Stimulated activated CD8-positive, alpha-beta memory T cell treated with anti-CD3 and anti-CD28 coated beads, Interleukin-12 subunit alpha, Interleukin-12 subunit beta, amount 100 ng/mL, for 24 hours (primary cell): ENCODE results near the gene CENPU.
"Not testable (repeated sequence)": the region's sequence is repeated elsewhere in the genome, so short reads cannot be mapped to it uniquely, and the experiment has no call there.

Experiments used
- DNase-seq: peaks from one replicate; pipeline ENCODE4 v3.0.0-alpha.2; 2020; ENCODE audit errors: extremely low read depth

CENPU gene

GRCh38 chr4:184733654-184734524 lies at the start of gene CENPU:
Gene CENPU, minus strand, starts transcription at chr4:184734096. Its CDS starts 34 bp downstream, at chr4:184734062.
- peak; percentile 88 for DNase-seq

GRCh38 chr4:184782731-184783373 lies 49.0 kb upstream of the CENPU start:
- no peak for DNase-seq

- DNase-seq, result not testable (repeated sequence)
Measured at GRCh38 chr4:184779160-184779559, 45.3 kb upstream of the CENPU start.

- no peak for DNase-seq
Measured at GRCh38 chr4:184778325-184778724, 44.4 kb upstream of the CENPU start.

GRCh38 chr4:184776821-184777220 lies 42.9 kb upstream of the CENPU start:
- DNase-seq, result no peak

- no peak for DNase-seq
Measured at GRCh38 chr4:184775854-184776555, 42.1 kb upstream of the CENPU start.

GRCh38 chr4:184774152-184774551 lies 40.3 kb upstream of the CENPU start:
- DNase-seq, result no peak

GRCh38 chr4:184771416-184771815 lies 37.5 kb upstream of the CENPU start:
- no peak for DNase-seq

- DNase-seq, result no peak
Measured at GRCh38 chr4:184769141-184769765, 35.4 kb upstream of the CENPU start.

GRCh38 chr4:184768296-184768695 lies 34.4 kb upstream of the CENPU start:
- no peak for DNase-seq

GRCh38 chr4:184766446-184766845 lies 32.5 kb upstream of the CENPU start:
- no peak for DNase-seq

GRCh38 chr4:184765473-184766340 lies 31.8 kb upstream of the CENPU start:
- no peak for DNase-seq

- no peak for DNase-seq
Measured at GRCh38 chr4:184764601-184765000, 30.7 kb upstream of the CENPU start.

- DNase-seq, result no peak
Measured at GRCh38 chr4:184763150-184763780, 29.4 kb upstream of the CENPU start.

- no peak for DNase-seq
Measured at GRCh38 chr4:184762100-184762499, 28.2 kb upstream of the CENPU start.

GRCh38 chr4:184760681-184761080 lies 26.8 kb upstream of the CENPU start:
- DNase-seq, result no peak

GRCh38 chr4:184757810-184758209 lies 23.9 kb upstream of the CENPU start:
- DNase-seq, result no peak

GRCh38 chr4:184756399-184756798 lies 22.5 kb upstream of the CENPU start:
- no peak for DNase-seq

GRCh38 chr4:184755278-184755677 lies 21.4 kb upstream of the CENPU start:
- DNase-seq, result no peak

- DNase-seq, result no peak
Measured at GRCh38 chr4:184752496-184753275, 18.8 kb upstream of the CENPU start.
